ENCODE results near the gene SCYL2.

DNA sequence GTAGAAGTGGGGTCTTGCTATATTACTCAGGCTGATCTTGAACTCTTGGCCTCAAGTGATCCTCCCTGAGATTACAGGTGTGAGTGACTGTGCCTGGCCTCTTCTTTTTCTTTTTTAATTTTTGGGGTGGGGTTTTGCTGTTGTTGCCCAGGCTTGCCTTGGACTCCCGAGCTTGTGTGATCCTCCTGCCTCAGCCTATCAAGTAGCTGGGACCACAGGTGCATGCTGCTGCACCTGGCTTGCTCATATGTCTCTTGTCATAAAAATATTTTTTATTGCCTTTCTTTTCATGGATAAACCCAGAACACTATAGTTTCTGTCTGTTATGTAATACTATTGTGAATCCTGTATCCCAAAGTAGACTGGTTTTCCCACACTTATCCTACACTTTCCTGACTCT, 26.0 kb downstream of the SCYL2 start:
- TF ChIP-seq, protein P1, sequence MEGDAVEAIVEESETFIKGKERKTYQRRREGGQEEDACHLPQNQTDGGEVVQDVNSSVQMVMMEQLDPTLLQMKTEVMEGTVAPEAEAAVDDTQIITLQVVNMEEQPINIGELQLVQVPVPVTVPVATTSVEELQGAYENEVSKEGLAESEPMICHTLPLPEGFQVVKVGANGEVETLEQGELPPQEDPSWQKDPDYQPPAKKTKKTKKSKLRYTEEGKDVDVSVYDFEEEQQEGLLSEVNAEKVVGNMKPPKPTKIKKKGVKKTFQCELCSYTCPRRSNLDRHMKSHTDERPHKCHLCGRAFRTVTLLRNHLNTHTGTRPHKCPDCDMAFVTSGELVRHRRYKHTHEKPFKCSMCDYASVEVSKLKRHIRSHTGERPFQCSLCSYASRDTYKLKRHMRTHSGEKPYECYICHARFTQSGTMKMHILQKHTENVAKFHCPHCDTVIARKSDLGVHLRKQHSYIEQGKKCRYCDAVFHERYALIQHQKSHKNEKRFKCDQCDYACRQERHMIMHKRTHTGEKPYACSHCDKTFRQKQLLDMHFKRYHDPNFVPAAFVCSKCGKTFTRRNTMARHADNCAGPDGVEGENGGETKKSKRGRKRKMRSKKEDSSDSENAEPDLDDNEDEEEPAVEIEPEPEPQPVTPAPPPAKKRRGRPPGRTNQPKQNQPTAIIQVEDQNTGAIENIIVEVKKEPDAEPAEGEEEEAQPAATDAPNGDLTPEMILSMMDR (IDR thresholded peaks at IDR 0.05; ENCODE audit: insufficient read depth, low read depth, low read length): no peak
- no peak for TF ChIP-seq EZH2 (IDR thresholded peaks at IDR 0.05; ENCODE audit: insufficient read depth, low read length)

All from astrocyte (in vitro differentiated cells and primary cell).